ENCODE results near the gene LIPC. TPM values are rescaled to one million over a fixed set of nuclear protein-coding genes. Genes with fewer than 3 reads are reported as not detected.

LIPC gene
- total RNA-seq, 1 experiment from 2014 or later: not detected

DNA sequence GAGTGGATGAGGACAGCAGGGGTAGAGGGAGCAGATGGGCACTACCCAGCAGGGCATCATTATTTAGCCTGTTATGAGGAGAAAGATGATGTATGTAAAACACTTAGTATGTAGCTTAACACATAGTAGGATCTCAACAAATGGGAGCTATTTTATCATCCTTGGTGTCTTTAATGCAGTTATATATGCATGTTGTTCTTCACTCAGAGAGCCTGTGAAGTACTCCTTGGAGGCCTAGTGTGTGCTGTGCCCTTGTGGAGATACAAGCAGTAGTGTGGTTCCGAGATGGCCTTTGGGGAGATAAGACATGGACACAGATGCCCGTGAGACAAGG, 124.2 kb downstream of the LIPC start:
- Mint-ChIP-seq H3K27ac (no peak overlapping the region), H3K9me3 (peaks cover 12% of the 10 kb centered on the region), H3K4me1 (peaks cover 20% of the 10 kb centered on the region), H3K36me3 (peaks cover 9% of the 10 kb centered on the region; the same call in 1 of the 2 replicates), H3K27me3 (ENCODE audit: low read depth) (no peaks in the 10 kb centered on the region), H3K4me3 (no peak overlapping the region)
- CTCF ChIA-PET: interaction anchor here (1.2 kb wide), 1 partner anchor 286 kb away, joined by 3 read pairs; no protein-coding TSS in a partner anchor
- ATAC-seq: no peak
- no peak for TF ChIP-seq NR2C2 (CRISPR knock-in tag; IDR thresholded peaks at IDR 0.05)
- no peak for TF ChIP-seq E2F1 (CRISPR knock-in tag; IDR thresholded peaks at IDR 0.05)
- no peak for TF ChIP-seq ZNF121 (CRISPR knock-in tag; IDR thresholded peaks at IDR 0.05)
- TF ChIP-seq FOXJ3 (CRISPR knock-in tag; IDR thresholded peaks at IDR 0.05; ENCODE audit: borderline replicate concordance): no peak
- TF ChIP-seq JAZF1 (CRISPR knock-in tag; IDR thresholded peaks at IDR 0.05): no peak
- no peak for TF ChIP-seq IRF1 (CRISPR knock-in tag; IDR thresholded peaks at IDR 0.05)
- no peak for TF ChIP-seq ZBTB21 (CRISPR knock-in tag; IDR thresholded peaks at IDR 0.05; ENCODE audit: borderline replicate concordance)
- TF ChIP-seq ARID4B (CRISPR knock-in tag; IDR thresholded peaks at IDR 0.05; ENCODE audit: borderline replicate concordance): no peak
- TF ChIP-seq, protein P1, sequence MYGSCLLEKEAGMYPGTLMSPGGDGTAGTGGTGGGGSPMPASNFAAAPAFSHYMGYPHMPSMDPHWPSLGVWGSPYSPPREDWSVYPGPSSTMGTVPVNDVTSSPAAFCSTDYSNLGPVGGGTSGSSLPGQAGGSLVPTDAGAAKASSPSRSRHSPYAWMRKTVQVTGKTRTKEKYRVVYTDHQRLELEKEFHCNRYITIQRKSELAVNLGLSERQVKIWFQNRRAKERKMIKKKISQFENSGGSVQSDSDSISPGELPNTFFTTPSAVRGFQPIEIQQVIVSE (CRISPR knock-in tag; IDR thresholded peaks at IDR 0.05; ENCODE audit: borderline replicate concordance): no peak
- TF ChIP-seq ZNF671 (CRISPR knock-in tag; IDR thresholded peaks at IDR 0.05): no peak
- no peak for TF ChIP-seq TP53 (CRISPR knock-in tag; IDR thresholded peaks at IDR 0.05)
- no peak for TF ChIP-seq TEAD1 (CRISPR knock-in tag; IDR thresholded peaks at IDR 0.05)
- TF ChIP-seq NFYB (CRISPR knock-in tag; conservative IDR thresholded peaks at IDR 0.05; ENCODE audit: low read depth): no peak
- no peak for TF ChIP-seq HMGXB4 (CRISPR knock-in tag; IDR thresholded peaks at IDR 0.05)
- no peak for DNase-seq (ENCODE audit: low spot score)
- POLR2A ChIA-PET: no interaction called here

GRCh38 chr15:58556541-58556940, 124.8 kb downstream of the LIPC start:
- Mint-ChIP-seq H3K27me3 (ENCODE audit: low read depth) (no peaks in the 10 kb centered on the region), H3K4me1 (peaks cover 26% of the 10 kb centered on the region), H3K4me3 (no peak overlapping the region), H3K27ac (no peak overlapping the region), H3K9me3 (peaks cover 12% of the 10 kb centered on the region), H3K36me3 (peaks cover 9% of the 10 kb centered on the region; the same call in 1 of the 2 replicates)
- ATAC-seq: no peak
- ChIA-PET CTCF (interaction anchor here (1.2 kb wide), 1 partner anchor 287 kb away, joined by 3 read pairs; no protein-coding TSS in a partner anchor), POLR2A (no interaction called here)
- no peak for TF ChIP-seq ZNF317 (CRISPR knock-in tag; IDR thresholded peaks at IDR 0.05; ENCODE audit: borderline replicate concordance, low read depth)
- no peak for TF ChIP-seq MYBL2 (CRISPR knock-in tag; IDR thresholded peaks at IDR 0.05)
- TF ChIP-seq IRF1 (CRISPR knock-in tag; IDR thresholded peaks at IDR 0.05): no peak
- no peak for TF ChIP-seq NR1H2 (CRISPR knock-in tag; IDR thresholded peaks at IDR 0.05)
- no peak for TF ChIP-seq CREM (CRISPR knock-in tag; IDR thresholded peaks at IDR 0.05)
- TF ChIP-seq GTF2I (CRISPR knock-in tag; conservative IDR thresholded peaks at IDR 0.05): no peak
- no peak for TF ChIP-seq ZNF121 (CRISPR knock-in tag; IDR thresholded peaks at IDR 0.05)
- TF ChIP-seq HMGXB4 (CRISPR knock-in tag; IDR thresholded peaks at IDR 0.05): no peak
- TF ChIP-seq GABPB1 (CRISPR knock-in tag; IDR thresholded peaks at IDR 0.05): no peak
- no peak for DNase-seq (ENCODE audit: low spot score)
